Smooth muscle cell (in vitro differentiated cells): ENCODE results near the gene KDM2A. TPM values are rescaled to one million over a fixed set of nuclear protein-coding genes. Genes with fewer than 3 reads are reported as not detected.

ENCODE experiments used
- DNase-seq: peaks from one replicate; lab custom pipeline; 2025; ENCODE audit not compliant: unreplicated experiment; lab: John Stamatoyannopoulos, UW
- H2AFZ ChIP-seq: fragments of 200-600 bp; sonication (generic); 2 replicates; pipeline ENCODE4 v1.6.0; 2016; ENCODE audit warnings: antibody characterized with exemption, low read depth, mild to moderate bottlenecking
- H3F3A ChIP-seq: fragments of 200-600 bp; sonication (generic); 2 replicates; pipeline ENCODE4 v1.6.0; 2017; ENCODE audit warnings: antibody characterized with exemption, low read depth
- H3K27ac ChIP-seq: fragments of 200-600 bp; sonication (generic); 2 replicates; pipeline ENCODE4 v1.5.1; 2016; ENCODE audit warnings: low read depth, mild to moderate bottlenecking
- H3K27me3 ChIP-seq: fragments of 200-600 bp; sonication (generic); 2 replicates; pipeline ENCODE4 v1.6.1; 2016; ENCODE audit warnings: low read depth, mild to moderate bottlenecking
- H3K36me3 ChIP-seq: fragments of 200-600 bp; sonication (generic); 2 replicates; pipeline ENCODE4 v1.5.1; 2016; ENCODE audit warnings: low read depth
- H3K4me1 ChIP-seq: fragments of 200-600 bp; sonication (generic); 2 replicates; pipeline ENCODE4 v1.5.1; 2016; ENCODE audit warnings: low read depth
- H3K4me2 ChIP-seq: fragments of 200-600 bp; sonication (generic); 2 replicates; pipeline ENCODE4 v1.6.0; 2016; ENCODE audit warnings: mild to moderate bottlenecking
- H3K4me3 ChIP-seq: fragments of 200-600 bp; sonication (generic); 2 replicates; pipeline ENCODE4 v1.5.1; 2016; ENCODE audit warnings: mild to moderate bottlenecking
- H3K79me2 ChIP-seq: fragments of 200-600 bp; sonication (generic); 2 replicates; pipeline ENCODE4 v1.6.0; 2016; ENCODE audit warnings: low read depth, mild to moderate bottlenecking
- H3K9ac ChIP-seq: fragments of 200-600 bp; sonication (generic); 2 replicates; pipeline ENCODE4 v1.6.0; 2016; ENCODE audit warnings: low read depth
- H3K9me3 ChIP-seq: fragments of 200-600 bp; sonication (generic); replicated peaks from 2 replicates; pipeline ENCODE4 v1.5.1; 2016; ENCODE audit warnings: low read depth
- H4K20me1 ChIP-seq: fragments of 200-600 bp; sonication (generic); 2 replicates; pipeline ENCODE4 v1.6.0; 2016; ENCODE audit warnings: low read depth
- WGBS: methylation state at CpG from one replicate; pipeline ENCODE4 v1.1.7; 2016; ENCODE audit warnings: low lambda C conversion rate; 5-methylcytosine and 5-hydroxymethylcytosine counted together
- polyA plus RNA-seq: library from polyadenylated mRNA; unstranded; fragments of >200 nt; fragmentation: Nextera tagmentation; extraction: Ambion mirVana; gene quantifications from 2 replicates; pipeline ENCODE4 v1.2.1, GENCODE V29; 2016
- total RNA-seq: library from RNA; depleted of rRNA; stranded (reverse); fragments of >200 nt; gene quantifications from 2 replicates; pipeline ENCODE4 v1.2.3, GENCODE V29; 2014
- TF ChIP-seq, protein P1 (sequence below): fragments of 200-600 bp; sonication (generic); IDR thresholded peaks from 2 replicates; pipeline ENCODE4 v1.5.1; 2017; ENCODE audit warnings: borderline replicate concordance, mild to moderate bottlenecking, antibody characterized with exemption; ENCODE audit not compliant: insufficient read depth, poor library complexity, severe bottlenecking

The KDM2A gene
- total and polyA plus RNA-seq, 2 experiments from 2014 or later: 18.9 to 44.9 TPM

- Histone ChIP-seq H3K9ac (no peak overlapping the region), H3K36me3 (no peaks in the 10 kb centered on the region), H3K79me2 (peaks cover 7% of the 10 kb centered on the region), H3K4me3 (no peak overlapping the region), H3K4me2 (peak overlapping the region; percentile 88), H3F3A (no peaks in the 10 kb centered on the region), H3K9me3 (no peaks in the 10 kb centered on the region), H3K27ac (no peak overlapping the region), H3K27me3 (no peaks in the 10 kb centered on the region), H3K4me1 (peaks cover 12% of the 10 kb centered on the region), H2AFZ (no peak overlapping the region), H4K20me1 (peaks cover 27% of the 10 kb centered on the region)
- TF ChIP-seq, protein P1, sequence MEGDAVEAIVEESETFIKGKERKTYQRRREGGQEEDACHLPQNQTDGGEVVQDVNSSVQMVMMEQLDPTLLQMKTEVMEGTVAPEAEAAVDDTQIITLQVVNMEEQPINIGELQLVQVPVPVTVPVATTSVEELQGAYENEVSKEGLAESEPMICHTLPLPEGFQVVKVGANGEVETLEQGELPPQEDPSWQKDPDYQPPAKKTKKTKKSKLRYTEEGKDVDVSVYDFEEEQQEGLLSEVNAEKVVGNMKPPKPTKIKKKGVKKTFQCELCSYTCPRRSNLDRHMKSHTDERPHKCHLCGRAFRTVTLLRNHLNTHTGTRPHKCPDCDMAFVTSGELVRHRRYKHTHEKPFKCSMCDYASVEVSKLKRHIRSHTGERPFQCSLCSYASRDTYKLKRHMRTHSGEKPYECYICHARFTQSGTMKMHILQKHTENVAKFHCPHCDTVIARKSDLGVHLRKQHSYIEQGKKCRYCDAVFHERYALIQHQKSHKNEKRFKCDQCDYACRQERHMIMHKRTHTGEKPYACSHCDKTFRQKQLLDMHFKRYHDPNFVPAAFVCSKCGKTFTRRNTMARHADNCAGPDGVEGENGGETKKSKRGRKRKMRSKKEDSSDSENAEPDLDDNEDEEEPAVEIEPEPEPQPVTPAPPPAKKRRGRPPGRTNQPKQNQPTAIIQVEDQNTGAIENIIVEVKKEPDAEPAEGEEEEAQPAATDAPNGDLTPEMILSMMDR: no peak
- 48% methylated on average over 15 of the region's 15 CpGs for WGBS
- no peak for DNase-seq
Measured at GRCh38 chr11:67301951-67302516, 183.0 kb downstream of the KDM2A start.

- WGBS: 19% methylated on average over 23 of the region's 23 CpGs
- DNase-seq: no peak
- Histone ChIP-seq H4K20me1 (peaks cover 21% of the 10 kb centered on the region), H3K4me3 (peak overlapping the region; percentile 94), H3K27me3 (no peaks in the 10 kb centered on the region), H3K9ac (peak overlapping the region; percentile 64), H3F3A (no peaks in the 10 kb centered on the region), H3K9me3 (no peaks in the 10 kb centered on the region), H3K36me3 (no peaks in the 10 kb centered on the region), H3K27ac (no peak overlapping the region), H3K79me2 (peaks cover 3% of the 10 kb centered on the region), H3K4me1 (peaks cover 12% of the 10 kb centered on the region), H2AFZ (no peak overlapping the region), H3K4me2 (peak overlapping the region; percentile 88)
- TF ChIP-seq, protein P1: no peak
Measured at GRCh38 chr11:67302571-67303131, 183.6 kb downstream of the KDM2A start.

- H3K27me3 ChIP-seq: no peaks in the 10 kb centered on the region
- H3K9me3 ChIP-seq: no peaks in the 10 kb centered on the region
- no peak within 1 kb of the TSS for H3K27ac ChIP-seq
- peak within 1 kb of the TSS; percentile 88 for H3K4me2 ChIP-seq
- peak within 1 kb of the TSS; percentile 94 for H3K4me3 ChIP-seq
- H2AFZ ChIP-seq: no peak within 1 kb of the TSS
- TF ChIP-seq, protein P1: no peak
- H4K20me1 ChIP-seq: peaks cover 15% of the 10 kb centered on the region
- no peaks in the 10 kb centered on the region for H3K36me3 ChIP-seq
- whole genome bisulfite sequencing: under 1% methylated on average over 26 of the region's 65 CpGs
- H3F3A ChIP-seq: no peaks in the 10 kb centered on the region
- peak within 1 kb of the TSS; percentile 64 for H3K9ac ChIP-seq
- peaks cover 12% of the 10 kb centered on the region for H3K4me1 ChIP-seq
- no peaks in the 10 kb centered on the region for H3K79me2 ChIP-seq
- no peak for DNase-seq
Measured at GRCh38 chr11:67303132-67303834, 184.2 kb downstream of the KDM2A start, which contains the start of gene SSH3. Gene SSH3, plus strand, starts transcription at chr11:67303530. Its CDS starts 96 bp downstream, at chr11:67303626.
